COLO829 (cell line): ENCODE measurements around the gene ZFYVE9.
"Not testable (repeated sequence)": the region's sequence is repeated elsewhere in the genome, so short reads cannot be mapped to it uniquely, and the experiment has no call there.

Source experiments
- DNase-seq: peaks from one replicate; pipeline ENCODE4 v3.0.0; 2012; ENCODE audit warnings: low spot score

ZFYVE9 gene

GRCh38 chr1:52368383-52369172 lies 226.7 kb downstream of the ZFYVE9 start:
- peak; percentile 28 for DNase-seq

GRCh38 chr1:52369851-52370250 lies 228.0 kb downstream of the ZFYVE9 start:
- not testable (repeated sequence) for DNase-seq

GRCh38 chr1:52385376-52385775 lies 243.5 kb downstream of the ZFYVE9 start:
- DNase-seq: peak; percentile 19

GRCh38 chr1:52386458-52386857 lies 244.6 kb downstream of the ZFYVE9 start:
- DNase-seq: no peak

GRCh38 chr1:52393174-52393573 lies 251.3 kb downstream of the ZFYVE9 start:
- DNase-seq: no peak
